Activated naive CD4-positive, alpha-beta T cell treated with anti-CD3 and anti-CD28 coated beads, Interleukin-2, amount 50 U/mL, for 24 hours (primary cell): ENCODE measurements around the gene CD96.
"Not testable (repeated sequence)": the region's sequence is repeated elsewhere in the genome, so short reads cannot be mapped to it uniquely, and the experiment has no call there.

Source experiments
- H3K27ac Mint-ChIP-seq: one replicate; pipeline ENCODE4 v1.8.0; 2021; ENCODE audit warnings: mild to moderate bottlenecking, mixed read lengths
- H3K27me3 Mint-ChIP-seq: one replicate; pipeline ENCODE4 v1.8.0; 2021; ENCODE audit warnings: mixed read lengths
- H3K36me3 Mint-ChIP-seq: one replicate; pipeline ENCODE4 v1.8.0; 2021; ENCODE audit warnings: mixed read lengths
- H3K4me1 Mint-ChIP-seq: one replicate; pipeline ENCODE4 v1.8.0; 2021; ENCODE audit warnings: mixed read lengths
- H3K4me3 Mint-ChIP-seq: one replicate; pipeline ENCODE4 v1.8.0; 2021; ENCODE audit warnings: mild to moderate bottlenecking, mixed read lengths
- H3K9me3 Mint-ChIP-seq: one replicate; pipeline ENCODE4 v1.8.0; 2021; ENCODE audit warnings: mixed read lengths

The CD96 gene

GRCh38 chr3:111617406-111617805 lies 75.4 kb downstream of the CD96 start:
- Mint-ChIP-seq H3K27me3 (no peaks in the 10 kb centered on the region), H3K4me1 (peaks cover 74% of the 10 kb centered on the region), H3K36me3 (peaks cover 17% of the 10 kb centered on the region), H3K9me3 (no peaks in the 10 kb centered on the region), H3K27ac (peak overlapping the region; percentile 98), H3K4me3 (no peak overlapping the region)

DNA sequence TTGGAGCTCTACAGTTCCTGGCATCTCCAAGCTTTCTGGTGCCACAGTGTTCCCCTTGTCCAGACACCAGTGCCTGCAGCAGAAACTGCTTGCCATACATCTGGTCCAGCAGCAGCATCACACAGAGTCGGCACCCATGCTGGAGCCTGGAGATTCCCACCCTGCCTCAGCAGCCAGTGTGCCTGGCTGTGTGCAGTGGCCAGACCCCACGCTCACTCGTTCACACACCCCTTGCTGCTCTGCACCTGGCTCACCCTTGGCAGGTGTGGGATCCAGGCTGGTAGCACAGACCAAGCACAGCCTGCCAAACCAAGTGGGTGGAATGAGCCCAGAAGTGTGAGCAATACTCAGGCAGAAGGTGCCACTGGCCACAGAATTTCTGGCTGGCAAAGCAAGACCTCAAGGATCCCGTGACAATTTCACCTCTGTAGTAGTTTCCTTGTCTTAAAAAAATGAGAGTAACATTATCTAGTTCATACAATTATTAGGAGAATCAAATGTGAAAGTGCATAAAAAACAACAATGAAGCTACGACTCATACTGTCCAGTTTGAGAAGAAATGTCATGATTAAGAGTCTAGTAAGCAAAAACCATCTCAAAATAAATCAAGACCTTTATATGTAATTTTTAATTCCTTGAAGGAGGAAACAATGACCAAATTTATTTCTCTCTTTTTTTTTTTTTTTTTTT lies 76.1 kb downstream of the CD96 start:
- peaks cover 68% of the 10 kb centered on the region for H3K4me1 Mint-ChIP-seq
- peaks cover 13% of the 10 kb centered on the region for H3K36me3 Mint-ChIP-seq
- peak overlapping the region; percentile 52 for H3K4me3 Mint-ChIP-seq
- no peaks in the 10 kb centered on the region for H3K27me3 Mint-ChIP-seq
- H3K27ac Mint-ChIP-seq = peak overlapping the region; percentile 98
- H3K9me3 Mint-ChIP-seq = no peaks in the 10 kb centered on the region

- no peaks in the 10 kb centered on the region for H3K27me3 Mint-ChIP-seq
Observed at GRCh38 chr3:111618945-111619344, 76.9 kb downstream of the CD96 start.

DNA sequence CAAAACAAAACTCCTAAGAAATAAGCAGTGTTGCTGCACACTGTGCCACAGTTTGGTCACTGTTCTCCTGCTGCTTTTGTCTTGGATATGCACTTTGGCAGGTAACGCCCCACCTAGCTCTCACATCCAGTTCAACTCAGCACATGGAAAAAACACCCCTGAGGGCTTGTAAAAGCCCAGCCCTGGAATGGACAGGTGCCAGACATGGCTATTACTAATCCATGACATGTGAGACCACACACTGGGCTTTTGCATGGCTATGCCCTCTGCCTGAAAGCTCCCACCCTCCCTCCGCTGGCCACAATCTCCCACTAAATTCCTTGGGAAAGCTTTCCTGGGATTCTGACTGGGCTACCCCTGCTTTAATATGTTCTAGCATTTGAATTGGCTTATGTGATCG lies 77.8 kb downstream of the CD96 start:
- no peak overlapping the region for H3K4me3 Mint-ChIP-seq
- H3K9me3 Mint-ChIP-seq = no peaks in the 10 kb centered on the region
- H3K36me3 Mint-ChIP-seq = peaks cover 15% of the 10 kb centered on the region
- H3K27ac Mint-ChIP-seq = no peak overlapping the region
- H3K4me1 Mint-ChIP-seq = peaks cover 51% of the 10 kb centered on the region
- H3K27me3 Mint-ChIP-seq = no peaks in the 10 kb centered on the region

More at GRCh38 chr3:111618945-111619344, 76.9 kb downstream of the CD96 start:
- no peak overlapping the region for H3K4me3 Mint-ChIP-seq
- peaks cover 60% of the 10 kb centered on the region for H3K4me1 Mint-ChIP-seq
- H3K36me3 Mint-ChIP-seq = peaks cover 10% of the 10 kb centered on the region
- H3K9me3 Mint-ChIP-seq = no peaks in the 10 kb centered on the region
- peak overlapping the region; percentile 59 for H3K27ac Mint-ChIP-seq

- Mint-ChIP-seq H3K4me1 (peaks cover 34% of the 10 kb centered on the region), H3K27ac (no peak overlapping the region), H3K9me3 (no peaks in the 10 kb centered on the region), H3K36me3 (peaks cover 17% of the 10 kb centered on the region), H3K4me3 (no peak overlapping the region), H3K27me3 (no peaks in the 10 kb centered on the region)
Observed at GRCh38 chr3:111621535-111621934, 79.5 kb downstream of the CD96 start.

GRCh38 chr3:111627092-111627491 lies 85.1 kb downstream of the CD96 start:
- H3K27ac Mint-ChIP-seq = peak overlapping the region; percentile 46
- peaks cover 27% of the 10 kb centered on the region for H3K4me1 Mint-ChIP-seq
- peaks cover 27% of the 10 kb centered on the region for H3K9me3 Mint-ChIP-seq
- no peak overlapping the region for H3K4me3 Mint-ChIP-seq
- H3K27me3 Mint-ChIP-seq = no peaks in the 10 kb centered on the region
- peaks cover 56% of the 10 kb centered on the region for H3K36me3 Mint-ChIP-seq

DNA sequence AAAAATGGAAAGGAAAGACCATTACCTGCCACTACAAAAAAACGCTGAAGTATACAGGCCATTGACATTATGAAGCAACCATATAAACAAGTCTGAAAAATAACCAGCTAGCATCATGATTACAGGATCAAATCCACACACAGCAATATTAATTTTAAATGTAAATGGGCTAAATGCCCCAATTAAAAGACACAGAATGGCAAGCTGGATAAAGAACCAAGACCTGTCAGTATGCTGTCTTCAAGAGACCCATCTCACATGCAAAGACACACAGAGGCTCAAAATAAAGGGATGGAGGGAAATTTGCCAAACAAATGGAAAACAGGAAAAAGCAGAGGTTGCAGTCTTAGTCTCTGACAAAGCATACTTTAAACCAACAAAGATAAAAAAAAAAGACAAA lies 87.0 kb downstream of the CD96 start:
- H3K27me3 Mint-ChIP-seq, H3K4me3 Mint-ChIP-seq: not testable (repeated sequence)
- Mint-ChIP-seq H3K9me3 (peaks cover 27% of the 10 kb centered on the region), H3K4me1 (peaks cover 27% of the 10 kb centered on the region), H3K36me3 (peaks cover 64% of the 10 kb centered on the region), H3K27ac (peak overlapping the region; percentile 70)

GRCh38 chr3:111630638-111631037 lies 88.6 kb downstream of the CD96 start:
- H3K4me1 Mint-ChIP-seq = peaks cover 27% of the 10 kb centered on the region
- H3K27ac Mint-ChIP-seq, H3K27me3 Mint-ChIP-seq, H3K4me3 Mint-ChIP-seq: not testable (repeated sequence)
- H3K9me3 Mint-ChIP-seq = peaks cover 27% of the 10 kb centered on the region
- peaks cover 54% of the 10 kb centered on the region for H3K36me3 Mint-ChIP-seq

- H3K27ac Mint-ChIP-seq = no peak overlapping the region
- no peaks in the 10 kb centered on the region for H3K27me3 Mint-ChIP-seq
- peaks cover 3% of the 10 kb centered on the region for H3K4me1 Mint-ChIP-seq
- H3K4me3 Mint-ChIP-seq = no peak overlapping the region
- peaks cover 51% of the 10 kb centered on the region for H3K36me3 Mint-ChIP-seq
- peaks cover 12% of the 10 kb centered on the region for H3K9me3 Mint-ChIP-seq
Observed at GRCh38 chr3:111635403-111635802, 93.4 kb downstream of the CD96 start.

- Mint-ChIP-seq H3K4me3 (no peak overlapping the region), H3K27ac (no peak overlapping the region), H3K36me3 (peaks cover 54% of the 10 kb centered on the region), H3K27me3 (no peaks in the 10 kb centered on the region), H3K9me3 (peaks cover 21% of the 10 kb centered on the region), H3K4me1 (no peaks in the 10 kb centered on the region)
Observed at GRCh38 chr3:111636366-111636885, 94.4 kb downstream of the CD96 start.

DNA sequence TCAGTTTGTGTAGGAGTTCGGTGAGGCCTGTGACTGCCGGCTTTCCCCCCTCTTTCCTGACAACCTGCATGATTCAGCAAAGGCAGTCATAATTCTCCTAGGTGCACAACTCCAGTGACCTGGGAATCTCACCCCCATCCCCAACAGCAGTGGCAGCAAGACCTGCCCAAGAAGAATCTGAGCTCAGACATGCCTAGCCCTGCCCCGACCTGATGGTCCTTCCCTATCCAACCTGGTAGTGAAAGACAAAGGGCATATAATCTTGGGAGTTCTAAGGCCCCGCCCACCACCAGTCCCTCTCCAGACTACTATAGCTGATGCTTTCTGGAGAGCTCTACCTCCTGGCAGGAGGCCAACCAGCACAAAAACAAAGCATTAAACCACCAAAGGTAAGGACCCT lies 97.3 kb downstream of the CD96 start:
- no peak overlapping the region for H3K27ac Mint-ChIP-seq

GRCh38 chr3:111648991-111649579 lies 107.1 kb downstream of the CD96 start:
- H3K4me1 Mint-ChIP-seq = peaks cover 6% of the 10 kb centered on the region
- no peak overlapping the region for H3K4me3 Mint-ChIP-seq
- H3K9me3 Mint-ChIP-seq = peaks cover 4% of the 10 kb centered on the region
- H3K36me3 Mint-ChIP-seq = peaks cover 53% of the 10 kb centered on the region
- H3K27me3 Mint-ChIP-seq = no peaks in the 10 kb centered on the region
- no peak overlapping the region for H3K27ac Mint-ChIP-seq

More for the DNA sequence above, 97.3 kb downstream of the CD96 start:
- Mint-ChIP-seq H3K36me3 (peaks cover 59% of the 10 kb centered on the region), H3K9me3 (peaks cover 27% of the 10 kb centered on the region), H3K4me3 (no peak overlapping the region), H3K27me3 (no peaks in the 10 kb centered on the region), H3K4me1 (no peaks in the 10 kb centered on the region)

GRCh38 chr3:111650378-111651275 lies 108.6 kb downstream of the CD96 start:
- Mint-ChIP-seq H3K4me1 (peaks cover 6% of the 10 kb centered on the region), H3K36me3 (peaks cover 50% of the 10 kb centered on the region), H3K27ac (no peak overlapping the region)

DNA sequence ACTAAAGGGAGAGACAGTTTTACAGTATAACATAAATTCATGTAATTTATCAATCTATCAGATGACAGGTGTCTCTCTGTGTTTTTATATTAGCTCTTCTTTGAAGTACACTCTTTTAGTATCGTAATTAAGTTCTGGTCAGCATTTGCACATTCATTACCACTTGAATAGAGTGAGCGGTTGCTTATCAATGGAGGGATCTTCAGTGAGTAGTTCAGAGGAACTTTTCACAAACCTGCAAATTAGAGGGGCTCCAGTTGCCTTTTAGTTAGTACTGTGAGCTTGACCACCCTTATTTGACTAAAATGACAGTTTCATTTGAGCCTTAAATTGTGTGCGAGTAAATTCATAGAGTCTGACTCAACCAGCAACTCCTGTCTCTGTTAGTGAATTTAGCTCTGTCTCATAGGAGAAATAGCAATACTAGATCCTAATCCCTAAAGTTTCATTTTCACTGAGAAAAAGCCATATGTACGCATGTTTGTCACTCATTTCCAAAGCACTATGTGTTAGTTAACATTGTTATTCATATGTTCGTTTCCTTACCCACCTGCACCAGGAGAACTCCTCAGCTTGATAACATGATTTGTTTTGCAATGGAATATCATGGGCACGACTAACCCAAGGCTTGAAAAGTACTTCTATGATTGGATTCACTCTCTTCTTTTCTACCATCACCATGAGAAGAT lies 110.6 kb downstream of the CD96 start:
- H3K4me3 Mint-ChIP-seq = no peak overlapping the region
- no peaks in the 10 kb centered on the region for H3K27me3 Mint-ChIP-seq
- H3K27ac Mint-ChIP-seq = peak overlapping the region; percentile 41
- H3K36me3 Mint-ChIP-seq = peaks cover 45% of the 10 kb centered on the region
- H3K9me3 Mint-ChIP-seq = no peaks in the 10 kb centered on the region
- peaks cover 6% of the 10 kb centered on the region for H3K4me1 Mint-ChIP-seq

More at GRCh38 chr3:111650378-111651275, 108.6 kb downstream of the CD96 start:
- H3K4me3 Mint-ChIP-seq = no peak overlapping the region
- H3K9me3 Mint-ChIP-seq = no peaks in the 10 kb centered on the region
- H3K27me3 Mint-ChIP-seq = no peaks in the 10 kb centered on the region

- H3K36me3 Mint-ChIP-seq = peaks cover 47% of the 10 kb centered on the region
- no peak overlapping the region for H3K4me3 Mint-ChIP-seq
- H3K9me3 Mint-ChIP-seq = no peaks in the 10 kb centered on the region
- H3K27me3 Mint-ChIP-seq = no peaks in the 10 kb centered on the region
- H3K27ac Mint-ChIP-seq = no peak overlapping the region
- peaks cover 4% of the 10 kb centered on the region for H3K4me1 Mint-ChIP-seq
Observed at GRCh38 chr3:111653766-111654165, 111.8 kb downstream of the CD96 start.
